Measurements from ENCODE around the gene CPM.
"Not testable (repeated sequence)": the region's sequence is repeated elsewhere in the genome, so short reads cannot be mapped to it uniquely, and the experiment has no call there.

DNA sequence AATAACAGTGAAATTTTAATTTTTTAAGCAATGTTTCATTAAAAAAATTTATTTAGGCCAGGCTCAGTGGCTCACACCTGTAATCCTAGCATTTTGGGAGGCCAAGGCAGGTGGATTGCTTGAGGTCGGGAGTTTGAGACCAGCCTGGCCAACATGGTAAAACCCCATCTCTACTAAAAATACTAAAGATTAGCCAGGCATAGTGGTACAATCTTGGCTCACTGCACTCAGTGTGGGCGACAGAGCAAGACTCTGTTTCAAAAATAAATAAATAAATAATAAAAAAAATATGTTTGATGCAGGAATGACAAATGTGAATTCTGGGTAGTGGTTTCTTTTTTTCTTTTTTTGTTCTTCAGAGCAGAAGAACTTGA lies 130.6 kb downstream of the CPM start:
- TF ChIP-seq RARB, ZFP30, ZNF8, GLIS3, ISL1 (CRISPR knock-in tag; IDR thresholded peaks at IDR 0.05): not testable (repeated sequence)
- TF ChIP-seq, protein P1, sequence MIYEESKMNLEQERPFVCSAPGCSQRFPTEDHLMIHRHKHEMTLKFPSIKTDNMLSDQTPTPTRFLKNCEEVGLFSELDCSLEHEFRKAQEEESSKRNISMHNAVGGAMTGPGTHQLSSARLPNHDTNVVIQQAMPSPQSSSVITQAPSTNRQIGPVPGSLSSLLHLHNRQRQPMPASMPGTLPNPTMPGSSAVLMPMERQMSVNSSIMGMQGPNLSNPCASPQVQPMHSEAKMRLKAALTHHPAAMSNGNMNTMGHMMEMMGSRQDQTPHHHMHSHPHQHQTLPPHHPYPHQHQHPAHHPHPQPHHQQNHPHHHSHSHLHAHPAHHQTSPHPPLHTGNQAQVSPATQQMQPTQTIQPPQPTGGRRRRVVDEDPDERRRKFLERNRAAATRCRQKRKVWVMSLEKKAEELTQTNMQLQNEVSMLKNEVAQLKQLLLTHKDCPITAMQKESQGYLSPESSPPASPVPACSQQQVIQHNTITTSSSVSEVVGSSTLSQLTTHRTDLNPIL (CRISPR knock-in tag; IDR thresholded peaks at IDR 0.05; ENCODE audit: low read depth): not testable (repeated sequence)
- TF ChIP-seq, protein P2, sequence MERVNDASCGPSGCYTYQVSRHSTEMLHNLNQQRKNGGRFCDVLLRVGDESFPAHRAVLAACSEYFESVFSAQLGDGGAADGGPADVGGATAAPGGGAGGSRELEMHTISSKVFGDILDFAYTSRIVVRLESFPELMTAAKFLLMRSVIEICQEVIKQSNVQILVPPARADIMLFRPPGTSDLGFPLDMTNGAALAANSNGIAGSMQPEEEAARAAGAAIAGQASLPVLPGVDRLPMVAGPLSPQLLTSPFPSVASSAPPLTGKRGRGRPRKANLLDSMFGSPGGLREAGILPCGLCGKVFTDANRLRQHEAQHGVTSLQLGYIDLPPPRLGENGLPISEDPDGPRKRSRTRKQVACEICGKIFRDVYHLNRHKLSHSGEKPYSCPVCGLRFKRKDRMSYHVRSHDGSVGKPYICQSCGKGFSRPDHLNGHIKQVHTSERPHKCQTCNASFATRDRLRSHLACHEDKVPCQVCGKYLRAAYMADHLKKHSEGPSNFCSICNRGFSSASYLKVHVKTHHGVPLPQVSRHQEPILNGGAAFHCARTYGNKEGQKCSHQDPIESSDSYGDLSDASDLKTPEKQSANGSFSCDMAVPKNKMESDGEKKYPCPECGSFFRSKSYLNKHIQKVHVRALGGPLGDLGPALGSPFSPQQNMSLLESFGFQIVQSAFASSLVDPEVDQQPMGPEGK (CRISPR knock-in tag; IDR thresholded peaks at IDR 0.05; ENCODE audit: borderline replicate concordance): not testable (repeated sequence)
